NCI-H82 treated with DMSO at 0.1 percent for 48 hours (cell line): ENCODE measurements around the gene CISH.

Experiments
- DNase-seq: peaks from one replicate; lab custom pipeline; 2025; ENCODE audit not compliant: unreplicated experiment; lab: John Stamatoyannopoulos, UW

Gene CISH

DNA sequence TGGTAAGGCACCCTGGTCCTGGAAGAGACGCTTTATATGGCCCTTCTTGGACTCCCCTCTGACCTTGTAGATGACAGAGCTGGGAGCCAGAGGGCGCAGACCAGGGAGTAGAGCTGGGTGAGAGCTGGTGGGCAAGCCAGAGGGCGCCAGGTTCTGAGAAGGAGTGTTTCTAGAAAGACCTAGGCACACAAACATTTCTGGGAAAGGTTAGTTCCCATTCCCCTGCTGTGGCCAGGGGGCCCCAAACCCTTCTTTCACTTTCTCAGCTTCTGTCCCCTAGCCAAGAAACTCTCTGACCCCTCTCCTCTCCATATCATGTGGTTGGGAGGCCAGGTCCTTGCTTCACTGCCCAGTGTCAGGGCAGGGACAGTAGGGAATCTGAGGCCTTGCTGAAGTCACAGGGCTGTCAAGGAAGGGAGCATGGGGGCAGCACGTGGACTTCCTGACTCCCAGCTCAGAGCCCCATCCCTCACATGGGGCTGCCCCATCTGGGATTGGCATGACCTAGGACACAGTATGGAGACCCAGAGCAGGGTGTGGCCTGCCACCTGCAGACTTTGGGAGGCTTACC lies 38.7 kb downstream of the CISH start:
- no peak for DNase-seq

DNA sequence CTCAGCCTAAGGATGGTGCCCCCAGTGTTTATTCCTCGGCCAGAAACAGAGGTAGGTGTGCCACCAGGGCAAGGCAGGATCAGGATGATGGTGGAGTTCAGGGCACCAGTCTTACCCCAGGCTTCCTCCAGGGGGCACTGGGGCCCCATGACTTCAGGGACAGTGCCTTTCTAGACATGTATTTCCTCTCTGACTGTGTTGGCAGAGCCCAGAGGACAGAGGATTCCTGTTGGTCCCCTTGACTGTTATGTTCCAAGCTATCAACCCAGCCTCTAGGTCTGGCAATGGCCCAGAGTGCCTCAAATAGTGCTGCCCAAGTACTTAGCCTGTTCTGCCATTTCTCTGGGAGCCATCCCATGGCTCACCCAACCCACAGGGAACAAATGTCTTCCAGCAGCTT lies 39.4 kb downstream of the CISH start:
- no peak for DNase-seq

DNA sequence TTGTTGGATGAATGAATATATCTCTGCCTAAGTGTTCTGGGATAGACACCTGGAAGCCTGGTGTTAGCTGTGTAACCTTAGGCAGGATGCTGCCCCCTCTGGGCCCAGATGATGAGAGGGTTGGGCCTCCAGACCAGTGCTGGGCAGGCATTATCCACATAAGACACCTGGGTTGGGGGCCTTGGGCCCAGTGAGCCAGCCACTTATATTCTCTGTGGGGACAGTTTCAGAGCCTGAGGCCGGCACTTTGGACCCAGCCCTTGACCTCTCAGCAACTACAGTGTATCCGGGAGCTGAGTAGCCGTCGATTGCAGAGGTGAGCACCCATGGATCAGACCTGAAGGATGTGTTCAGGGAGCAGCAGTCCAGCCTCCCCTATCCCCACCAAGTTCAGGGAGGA lies 40.1 kb downstream of the CISH start:
- DNase-seq, result no peak

DNA sequence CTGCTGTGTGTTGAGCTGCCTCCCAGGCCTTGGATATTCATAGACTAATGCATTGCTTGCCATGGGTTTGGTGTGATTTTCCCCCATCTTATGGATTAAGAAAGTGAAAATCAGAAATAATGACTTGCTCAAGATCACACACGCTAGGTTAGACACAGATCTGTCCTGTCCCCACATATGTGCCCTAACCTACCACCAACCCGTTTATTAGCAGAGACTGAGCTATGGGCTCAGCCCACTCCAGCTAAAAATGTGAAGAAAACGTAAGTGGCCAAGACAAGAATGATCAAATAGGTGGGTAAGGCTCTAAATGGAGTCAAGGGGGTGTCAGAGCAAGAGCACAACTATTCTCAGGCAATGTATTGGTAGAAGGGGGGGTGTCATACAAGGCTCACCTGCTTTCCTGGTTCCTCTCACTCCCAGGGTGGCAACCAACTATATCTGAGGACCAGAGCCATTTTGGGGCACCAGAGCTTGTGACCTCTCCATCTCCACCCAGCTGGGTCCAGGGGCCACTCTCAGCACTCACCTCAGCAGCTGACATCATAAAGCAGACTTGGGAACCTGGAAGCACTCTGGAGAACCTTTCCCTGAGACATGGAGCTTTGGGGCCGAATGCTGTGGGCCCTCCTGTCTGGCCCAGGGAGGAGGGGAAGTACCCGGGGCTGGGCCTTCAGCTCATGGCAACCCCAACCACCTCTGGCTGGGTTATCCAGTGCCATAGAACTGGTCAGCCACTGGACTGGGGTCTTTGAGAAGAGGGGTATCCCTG lies 40.9 kb downstream of the CISH start:
- DNase-seq, result no peak

DNA sequence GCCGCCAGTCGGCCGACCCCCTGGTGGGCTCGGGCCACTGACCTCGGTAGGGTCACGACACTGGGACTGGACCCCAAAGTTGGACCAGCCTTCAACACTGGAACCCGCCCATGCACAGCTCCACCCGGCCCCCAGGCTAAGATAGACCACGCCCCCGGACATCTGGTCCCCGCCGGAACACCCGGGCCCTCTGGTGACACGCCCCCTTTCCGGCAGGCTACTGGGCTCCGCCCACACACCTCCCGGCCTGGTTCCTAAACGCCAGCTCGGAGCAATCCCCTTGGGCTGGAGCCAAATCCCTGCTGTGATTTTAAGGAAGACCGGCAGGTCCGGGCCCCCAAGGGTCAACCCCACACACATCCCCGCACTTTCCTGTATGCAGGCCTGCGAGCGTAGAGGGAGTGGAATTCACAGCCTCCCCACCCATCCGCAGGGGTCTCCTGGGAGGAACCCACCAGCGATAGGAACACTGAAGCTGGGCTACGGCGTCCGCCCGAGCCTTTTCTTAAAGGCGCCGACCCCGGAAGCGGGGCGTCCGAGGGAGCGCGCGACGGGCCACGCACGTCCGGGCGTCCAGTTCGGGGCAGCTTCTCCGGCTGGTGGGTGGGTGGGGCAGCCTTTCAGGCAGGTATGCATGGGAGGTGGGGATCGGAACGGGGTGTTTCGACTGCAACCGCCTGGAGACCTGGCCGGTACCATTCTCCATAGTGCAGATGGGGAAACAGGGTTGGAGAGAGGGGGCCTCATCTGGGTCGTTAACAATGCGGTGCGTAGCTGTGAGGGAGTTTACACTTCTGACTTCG lies 42.4 kb downstream of the CISH start, which contains the start of gene HEMK1:
Gene HEMK1 (plus strand): TSS at position 576 of the 803 bp plus-strand sequence. CDS start 1,583 bp downstream, outside the sequence.
- DNase-seq, result peak; percentile 60

DNA sequence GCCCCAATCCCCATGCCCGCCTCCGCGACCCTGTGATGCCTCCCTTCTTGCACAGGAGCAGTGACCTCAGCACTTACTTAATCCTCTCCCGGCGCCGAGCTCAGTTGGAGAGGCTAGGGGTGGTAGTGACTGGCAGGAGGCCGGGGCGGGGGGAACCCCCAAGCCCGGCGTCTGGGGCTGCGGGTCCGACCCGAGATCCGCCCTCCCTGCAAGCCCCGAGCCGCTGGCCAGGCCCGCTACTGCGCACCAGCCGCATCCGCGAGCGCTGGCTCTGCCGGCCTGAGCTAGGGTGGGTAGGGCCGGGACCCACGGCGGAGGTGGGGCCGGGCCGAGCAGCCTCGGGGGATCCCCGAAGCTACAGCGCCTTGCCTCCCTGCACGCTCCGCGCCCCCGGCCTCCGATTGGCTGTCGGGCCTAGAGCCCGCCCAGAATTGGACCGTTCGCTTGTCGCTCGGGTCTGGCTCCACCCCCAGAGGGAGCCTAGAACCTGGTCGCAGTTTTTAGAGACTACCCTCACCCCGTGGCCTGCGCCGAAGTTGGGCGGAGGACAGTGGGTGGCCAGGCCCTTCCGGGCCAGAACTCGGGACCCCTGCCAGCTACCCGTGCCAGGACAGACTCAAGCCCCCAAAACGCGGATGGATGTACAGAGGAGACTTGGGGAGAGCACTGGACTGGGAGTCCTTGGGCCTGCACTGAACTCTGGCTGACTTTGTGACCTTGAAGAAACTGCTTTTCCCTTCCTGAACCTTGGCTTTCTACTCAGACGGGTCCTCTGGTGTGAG lies 44.0 kb downstream of the CISH start, which contains the start of gene C3orf18:
Gene C3orf18 (minus strand): TSS at position 362 of the 782 bp plus-strand sequence. CDS start 2,048 bp downstream, outside the sequence.
- peak; percentile 17 for DNase-seq

DNA sequence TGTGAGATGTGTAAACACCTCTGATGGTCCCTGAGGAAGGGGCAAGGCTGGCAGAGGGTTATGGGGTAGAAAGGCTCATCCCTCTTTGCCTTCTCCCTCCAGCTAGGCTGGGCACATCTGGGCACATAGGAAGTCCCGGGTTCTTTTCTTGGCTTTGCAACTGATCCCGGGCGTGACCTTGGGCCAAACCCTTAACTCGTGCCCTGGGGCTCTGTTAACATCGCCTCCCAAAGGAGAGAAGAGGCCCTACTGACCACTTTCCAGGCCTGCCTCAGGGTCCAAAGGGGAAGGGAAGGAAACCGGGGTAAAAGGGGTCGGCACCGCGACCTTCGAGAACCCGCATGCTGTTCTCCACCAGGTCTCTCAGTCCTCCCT lies 44.6 kb downstream of the CISH start:
- DNase-seq, result no peak

DNA sequence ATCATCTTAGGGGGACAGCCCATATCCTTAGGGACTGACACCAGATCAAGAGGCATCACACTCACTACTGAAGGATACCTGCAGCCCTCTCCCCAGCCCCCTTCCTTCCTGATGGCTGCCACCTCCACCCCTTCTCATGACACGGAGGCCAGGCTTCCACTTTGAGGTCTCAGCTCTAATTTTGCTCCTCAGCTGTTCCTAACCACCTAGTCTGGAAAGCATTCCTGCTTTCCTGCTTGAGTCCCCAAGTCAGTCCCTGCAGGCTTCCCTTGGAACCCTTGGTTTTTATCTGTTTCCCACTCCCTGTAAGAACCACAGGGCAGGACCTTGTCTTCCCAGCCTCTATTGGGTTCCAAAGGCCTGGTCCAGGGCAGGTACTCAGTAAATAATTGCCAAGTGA lies 47.3 kb downstream of the CISH start:
- no peak for DNase-seq

DNA sequence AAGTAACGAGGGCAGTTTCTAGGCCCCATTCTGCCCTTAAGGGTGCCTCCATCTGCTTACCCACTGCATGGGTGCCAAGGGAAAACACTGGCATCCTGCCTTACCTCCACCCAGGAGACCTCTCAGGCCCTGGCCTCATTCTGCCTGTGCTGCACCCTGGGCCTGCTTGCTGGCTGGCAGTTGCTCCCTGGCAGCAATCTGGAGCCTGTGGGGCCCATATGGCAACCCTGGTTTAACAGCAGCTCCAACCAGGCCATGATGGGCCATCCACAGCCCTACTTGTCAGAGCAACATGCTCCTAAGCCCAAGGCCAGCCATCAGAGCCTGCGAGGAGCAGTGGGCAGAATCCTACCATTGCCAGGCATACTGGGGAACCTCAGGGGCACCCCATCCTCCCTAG lies 47.7 kb downstream of the CISH start:
- no peak for DNase-seq

DNA sequence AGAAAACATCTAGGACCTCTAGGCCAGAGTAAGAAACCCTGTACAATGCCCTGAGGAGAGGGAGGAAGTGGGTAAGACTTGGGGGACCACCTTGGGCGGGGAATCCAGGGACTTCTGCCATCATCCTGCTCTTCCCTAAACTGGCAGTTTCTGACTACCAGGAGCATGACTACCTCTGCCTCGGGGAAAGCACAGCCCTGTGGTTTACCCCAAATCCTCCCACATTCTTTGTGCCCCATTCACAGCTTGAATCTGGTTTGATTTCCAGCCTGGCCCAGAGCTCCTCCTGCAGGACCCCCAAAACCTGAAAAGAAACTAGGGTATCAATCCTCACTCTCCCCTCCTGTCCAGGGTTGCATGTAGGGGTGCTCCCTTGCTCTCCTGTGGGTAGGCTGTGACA lies 48.7 kb downstream of the CISH start:
- no peak for DNase-seq

DNA sequence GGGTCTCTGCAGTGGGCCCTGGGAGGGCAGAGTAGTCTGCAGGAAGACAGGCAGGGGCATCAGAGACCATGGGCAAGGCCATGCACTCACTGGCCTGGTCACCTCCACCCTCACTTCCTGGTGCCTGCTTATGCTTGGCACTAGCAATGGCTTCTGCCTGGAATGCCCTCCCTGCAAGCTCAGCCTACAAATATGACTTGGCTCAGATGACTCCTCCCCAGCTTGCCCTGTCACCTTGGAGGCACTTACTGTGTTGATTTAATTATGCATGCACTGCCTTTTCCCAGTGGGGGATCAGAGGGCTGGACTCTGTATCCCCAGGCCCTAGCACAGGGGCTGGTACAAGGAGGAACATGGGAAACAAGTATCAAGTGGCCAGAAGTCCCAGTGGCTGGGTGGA lies 51.9 kb downstream of the CISH start:
- DNase-seq, result no peak

DNA sequence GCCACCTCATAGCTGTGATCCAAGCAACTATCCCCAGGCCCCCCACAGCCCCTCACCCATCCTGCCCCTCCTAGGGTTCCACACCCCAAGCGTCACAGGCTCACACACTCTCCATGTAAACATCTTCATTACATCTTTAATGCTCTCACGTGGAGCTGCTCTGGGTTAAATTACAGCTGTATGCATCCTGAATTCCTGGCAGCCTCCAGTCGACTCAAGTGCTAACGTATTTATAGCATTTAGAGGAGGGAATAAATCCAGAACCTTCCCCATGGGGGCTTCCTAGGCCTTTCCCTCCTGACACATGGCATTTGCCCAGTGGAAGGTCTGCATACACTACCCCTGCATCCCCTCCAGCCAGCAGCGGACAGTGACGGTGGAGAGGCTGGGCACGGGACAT lies 53.7 kb downstream of the CISH start:
- no peak for DNase-seq

DNA sequence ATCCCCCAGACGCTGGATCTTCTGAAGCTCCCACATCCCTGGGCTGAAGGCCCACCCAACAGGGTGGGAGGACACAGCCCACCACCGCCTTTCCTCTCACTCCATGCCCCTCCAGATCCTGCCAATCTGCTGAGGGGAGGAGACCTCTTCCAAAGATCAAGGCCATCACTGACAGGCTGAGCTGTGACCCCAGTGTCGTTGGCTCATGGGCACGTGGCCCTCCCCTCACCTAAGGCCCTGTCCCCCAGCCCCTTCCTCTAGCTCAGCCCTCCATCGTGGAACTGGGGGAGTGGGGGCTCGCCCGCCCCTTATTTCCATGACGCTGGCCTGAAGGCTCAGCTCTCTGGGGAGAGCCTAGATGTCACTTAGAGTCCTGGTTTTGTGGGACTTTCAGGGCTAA lies 54.5 kb downstream of the CISH start:
- DNase-seq, result no peak
